Suprapubic skin (tissue), 4 donors: ENCODE measurements around the gene SMAD2.

Source experiments
- CTCF ChIP-seq, 2 donors: fragments of 200-600 bp in 1 of 2; fragments of 450-650 bp in 1 of 2; sonication (generic) in 1 of 2; IDR thresholded peaks; one replicate each; pipeline ENCODE4 v1.5.1; 2016 to 2019; ENCODE audit warnings: antibody characterized with exemption in 2 of 2, mild to moderate bottlenecking in 1 of 2, moderate library complexity in 1 of 2
- EP300 ChIP-seq: sonication (generic); formaldehyde crosslinking; IDR thresholded peaks from one replicate; pipeline ENCODE4 v1.6.1; 2017; ENCODE audit warnings: antibody characterized with exemption
- POLR2A ChIP-seq, 2 donors: fragments of 450-650 bp; IDR thresholded peaks; one replicate each; pipeline ENCODE4 v1.6.1; 2017; ENCODE audit warnings: antibody characterized with exemption in 2 of 2, mild to moderate bottlenecking in 2 of 2, moderate library complexity in 2 of 2
- POLR2AphosphoS5 ChIP-seq, 3 donors: sonication (generic); formaldehyde crosslinking; IDR thresholded peaks; one replicate each; pipeline ENCODE4 v1.6.1; 2017; ENCODE audit warnings: antibody characterized with exemption in 3 of 3

GRCh38 chr18:47978603-47979002 is 48.1 kb upstream of the SMAD2 start:
- TF ChIP-seq CTCF (IDR thresholded peaks at IDR 0.05) (no peak), EP300 (no peak), POLR2A (IDR thresholded peaks at IDR 0.05) (no peak), POLR2AphosphoS5 (IDR thresholded peaks at IDR 0.05) (no peak)
